CMK (cell line): ENCODE data around the gene CA7.

Source experiments
- DNase-seq: peaks from one replicate; pipeline ENCODE4 v3.0.0-alpha.2; 2010; ENCODE audit warnings: low read depth

Gene CA7

GRCh38 chr16:66844342-66845079 lies at the start of gene CA7:
CA7 (plus strand) TSS chr16:66844414; CDS start chr16:66844488, 74 bp downstream.
- no peak for DNase-seq

GRCh38 chr16:66798161-66798560 lies 46.1 kb upstream of the CA7 start:
- DNase-seq = no peak

- no peak for DNase-seq
Measured at GRCh38 chr16:66800856-66801255, 43.4 kb upstream of the CA7 start.

GRCh38 chr16:66801320-66802105 lies 42.7 kb upstream of the CA7 start, which contains the start of gene TERB1:
TERB1 (minus strand) TSS chr16:66801584; CDS start chr16:66796798, 4,786 bp downstream.
- DNase-seq = no peak

GRCh38 chr16:66802159-66802558 lies 42.1 kb upstream of the CA7 start:
- DNase-seq = no peak

GRCh38 chr16:66809765-66810164 lies 34.4 kb upstream of the CA7 start:
- DNase-seq = no peak

GRCh38 chr16:66810391-66810790 lies 33.8 kb upstream of the CA7 start:
- DNase-seq = no peak

- no peak for DNase-seq
Measured at GRCh38 chr16:66811043-66811442, 33.2 kb upstream of the CA7 start.

GRCh38 chr16:66814734-66815133 lies 29.5 kb upstream of the CA7 start:
- no peak for DNase-seq

- no peak for DNase-seq
Measured at GRCh38 chr16:66824006-66824405, 20.2 kb upstream of the CA7 start.

GRCh38 chr16:66830422-66831404 lies 13.5 kb upstream of the CA7 start, which contains the start of gene NAE1:
NAE1 (minus strand) TSS chr16:66830976; CDS start chr16:66830899, 77 bp downstream.
- peak; percentile 77 for DNase-seq

GRCh38 chr16:66832190-66832589 lies 12.0 kb upstream of the CA7 start:
- no peak for DNase-seq

GRCh38 chr16:66832661-66833305 lies 11.4 kb upstream of the CA7 start:
- DNase-seq = no peak

GRCh38 chr16:66834746-66835145 lies 9.5 kb upstream of the CA7 start:
- no peak for DNase-seq

- DNase-seq = no peak
Measured at GRCh38 chr16:66840883-66841282, 3.3 kb upstream of the CA7 start.

- no peak for DNase-seq
Measured at GRCh38 chr16:66841366-66841765, 2.8 kb upstream of the CA7 start.

GRCh38 chr16:66842765-66843164 lies 1.4 kb upstream of the CA7 start:
- DNase-seq = no peak

- DNase-seq = no peak
Measured at GRCh38 chr16:66843191-66843590, 1.0 kb upstream of the CA7 start.

GRCh38 chr16:66844009-66844341 lies 239 bp upstream of the CA7 start:
- no peak for DNase-seq

GRCh38 chr16:66845080-66845410 lies 831 bp downstream of the CA7 start:
- no peak for DNase-seq

GRCh38 chr16:66845791-66846221 lies 1.6 kb downstream of the CA7 start:
- no peak for DNase-seq

GRCh38 chr16:66846266-66846665 lies 2.1 kb downstream of the CA7 start:
- no peak for DNase-seq
